MM.1S (cell line): ENCODE measurements around the gene NEDD4L.

Experiments
- EZH2 ChIP-seq: fragments of 300-600 bp; sonication (generic); optimal IDR thresholded peaks from 2 replicates; pipeline ENCODE3; 2017; ENCODE audit warnings: low read depth, mild to moderate bottlenecking, antibody characterized with exemption, low read length, mixed read lengths
- EZH2phosphoT487 ChIP-seq: fragments of 300-600 bp; sonication (generic); IDR thresholded peaks from 2 replicates; pipeline ENCODE4 v1.6.1; 2018; ENCODE audit warnings: antibody characterized with exemption, low read length
- TF ChIP-seq, protein P1 (sequence below): fragments of 300-600 bp; sonication (generic); IDR thresholded peaks from 2 replicates; pipeline ENCODE4 v1.5.1; 2016; ENCODE audit warnings: antibody characterized with exemption, low read length, mixed read lengths

DNA sequence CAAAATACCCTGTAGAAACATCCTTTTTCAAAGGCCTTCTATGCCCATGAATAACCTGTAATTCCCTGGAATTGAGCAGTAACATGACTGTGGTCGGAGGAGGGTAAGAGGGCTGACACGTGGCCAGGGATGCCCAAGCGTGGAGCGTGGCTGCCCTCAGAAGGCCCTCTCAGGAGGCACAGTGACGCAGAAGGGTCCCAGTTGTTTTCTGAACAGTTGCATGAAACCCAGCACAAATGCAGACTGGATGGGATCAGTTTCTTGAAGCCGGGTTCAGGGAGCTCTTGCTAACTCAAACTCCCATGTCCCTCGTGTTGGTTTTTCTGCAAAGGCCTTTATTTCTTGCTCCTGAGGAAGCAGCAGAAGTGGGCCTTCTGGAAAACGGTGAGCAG is 347.9 kb downstream of the NEDD4L start:
- TF ChIP-seq, protein P1, sequence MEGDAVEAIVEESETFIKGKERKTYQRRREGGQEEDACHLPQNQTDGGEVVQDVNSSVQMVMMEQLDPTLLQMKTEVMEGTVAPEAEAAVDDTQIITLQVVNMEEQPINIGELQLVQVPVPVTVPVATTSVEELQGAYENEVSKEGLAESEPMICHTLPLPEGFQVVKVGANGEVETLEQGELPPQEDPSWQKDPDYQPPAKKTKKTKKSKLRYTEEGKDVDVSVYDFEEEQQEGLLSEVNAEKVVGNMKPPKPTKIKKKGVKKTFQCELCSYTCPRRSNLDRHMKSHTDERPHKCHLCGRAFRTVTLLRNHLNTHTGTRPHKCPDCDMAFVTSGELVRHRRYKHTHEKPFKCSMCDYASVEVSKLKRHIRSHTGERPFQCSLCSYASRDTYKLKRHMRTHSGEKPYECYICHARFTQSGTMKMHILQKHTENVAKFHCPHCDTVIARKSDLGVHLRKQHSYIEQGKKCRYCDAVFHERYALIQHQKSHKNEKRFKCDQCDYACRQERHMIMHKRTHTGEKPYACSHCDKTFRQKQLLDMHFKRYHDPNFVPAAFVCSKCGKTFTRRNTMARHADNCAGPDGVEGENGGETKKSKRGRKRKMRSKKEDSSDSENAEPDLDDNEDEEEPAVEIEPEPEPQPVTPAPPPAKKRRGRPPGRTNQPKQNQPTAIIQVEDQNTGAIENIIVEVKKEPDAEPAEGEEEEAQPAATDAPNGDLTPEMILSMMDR = no peak
- TF ChIP-seq EZH2 (no peak), EZH2phosphoT487 (no peak)
